Stimulated activated naive CD8-positive, alpha-beta T cell treated with anti-CD3 and anti-CD28 coated beads, Interleukin-15, Interleukin-2, amounts not matched to agents 100 U/mL and 50 U/mL, for 24 hours (primary cell): ENCODE results near the gene GLT8D1.
"Not testable (repeated sequence)": the region's sequence is repeated elsewhere in the genome, so short reads cannot be mapped to it uniquely, and the experiment has no call there.

Experiments
- ATAC-seq: fragments of 150-1000 bp; cut with Tn5 transposase; one replicate; pipeline ENCODE4 v1.10.0; 2021
- DNase-seq: peaks from one replicate; pipeline ENCODE4 v3.0.0; 2021

GLT8D1 gene

DNA sequence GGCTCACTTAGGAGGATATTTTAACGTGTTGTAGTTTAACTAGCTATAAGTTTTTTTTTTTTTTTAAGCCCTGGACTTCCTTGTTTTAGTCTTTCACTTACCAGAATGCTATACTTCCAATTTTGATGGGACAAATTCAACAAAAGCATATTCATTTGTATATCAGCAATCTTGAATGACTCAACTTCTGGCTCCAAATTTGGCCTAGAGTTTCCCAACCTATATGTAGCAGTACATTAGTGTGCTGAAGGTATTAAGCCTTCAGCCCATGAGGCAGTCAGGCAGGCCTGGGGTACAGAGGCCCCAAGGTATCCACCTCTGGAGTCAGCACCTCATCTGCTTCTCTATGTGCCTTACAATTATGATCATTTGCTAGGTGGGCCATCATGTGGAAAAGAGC is 25.8 kb downstream of the GLT8D1 start:
- ATAC-seq: no peak
- DNase-seq: no peak

DNA sequence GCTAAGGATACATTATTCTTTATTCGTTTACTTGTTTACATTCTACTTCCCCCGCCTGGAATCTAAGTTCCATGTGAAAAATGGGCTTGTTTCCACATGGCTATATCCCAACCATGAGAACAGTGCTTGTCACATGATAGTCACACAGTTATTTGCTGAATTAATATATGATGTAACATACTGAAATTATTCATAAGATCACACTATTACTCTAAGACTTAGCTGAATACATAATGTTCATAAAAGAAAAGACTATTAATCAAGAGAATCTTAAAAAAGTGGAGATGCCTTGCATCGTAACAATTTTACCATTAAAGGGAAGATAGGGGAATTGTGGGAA is 26.4 kb downstream of the GLT8D1 start:
- ATAC-seq (no peak), DNase-seq (no peak)

DNA sequence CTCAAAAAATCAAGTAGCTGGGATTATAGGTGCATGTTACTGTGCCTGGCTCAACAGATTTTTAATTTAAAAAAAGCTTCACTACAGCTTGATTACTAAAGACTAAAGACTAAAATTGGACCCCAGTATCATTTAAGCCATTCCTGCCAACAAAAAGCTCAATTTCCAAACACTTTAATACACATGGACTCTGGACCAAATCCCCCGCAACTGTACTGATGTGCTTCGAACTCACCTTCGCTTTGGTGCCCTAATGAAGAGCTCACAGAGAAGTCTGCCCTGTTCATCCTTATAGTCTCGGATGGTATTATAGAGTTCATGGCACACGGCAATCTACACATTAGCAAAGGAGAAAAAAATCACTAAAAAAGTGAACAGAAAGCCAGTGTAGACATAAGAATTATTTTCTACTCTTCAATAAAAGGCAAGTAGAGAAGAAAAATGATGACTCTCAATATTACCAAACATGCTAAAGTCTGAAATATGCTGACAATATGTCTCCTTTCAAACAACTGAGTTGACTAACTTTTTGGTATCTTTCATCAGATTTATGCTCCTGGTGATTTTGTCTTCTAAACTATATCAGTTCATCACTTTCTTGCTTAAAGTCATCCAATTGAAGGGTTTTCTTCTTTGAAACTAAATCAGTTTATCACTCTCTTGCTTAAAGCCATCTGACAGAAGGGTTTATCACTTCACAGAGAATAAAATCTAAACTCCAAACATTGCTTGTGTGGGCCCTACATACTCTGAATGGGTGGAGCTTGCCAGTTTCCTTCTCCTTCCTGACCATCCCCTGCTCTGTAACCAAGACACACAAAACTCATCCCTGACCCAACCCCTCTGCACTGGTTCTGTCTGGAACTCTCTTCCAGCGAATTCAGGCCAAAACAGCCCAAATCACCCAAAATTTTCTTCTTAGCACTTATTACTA is 27.1 kb downstream of the GLT8D1 start:
- no peak for DNase-seq

DNA sequence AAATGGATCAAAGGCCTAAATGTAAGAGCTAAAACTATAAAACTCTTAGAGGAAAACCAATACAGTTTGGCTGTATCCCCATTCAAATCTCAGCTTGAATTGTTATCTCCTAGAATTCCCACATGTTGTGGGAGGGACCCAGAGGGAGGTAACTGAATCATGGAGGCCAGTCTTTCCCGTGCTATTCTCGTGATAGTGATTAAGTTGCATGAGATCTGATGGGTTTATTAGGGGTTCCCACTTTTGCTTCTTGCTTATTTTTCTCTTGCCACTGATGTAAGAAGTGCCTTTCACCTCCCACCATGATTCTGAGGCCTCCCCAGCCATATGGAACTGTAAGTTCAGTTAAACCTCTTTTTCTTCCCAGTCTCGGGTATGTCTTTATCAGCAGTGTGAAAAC is 29.4 kb downstream of the GLT8D1 start:
- DNase-seq, ATAC-seq: not testable (repeated sequence)

More for the DNA sequence above, 27.1 kb downstream of the GLT8D1 start:
- ATAC-seq: no peak

DNA sequence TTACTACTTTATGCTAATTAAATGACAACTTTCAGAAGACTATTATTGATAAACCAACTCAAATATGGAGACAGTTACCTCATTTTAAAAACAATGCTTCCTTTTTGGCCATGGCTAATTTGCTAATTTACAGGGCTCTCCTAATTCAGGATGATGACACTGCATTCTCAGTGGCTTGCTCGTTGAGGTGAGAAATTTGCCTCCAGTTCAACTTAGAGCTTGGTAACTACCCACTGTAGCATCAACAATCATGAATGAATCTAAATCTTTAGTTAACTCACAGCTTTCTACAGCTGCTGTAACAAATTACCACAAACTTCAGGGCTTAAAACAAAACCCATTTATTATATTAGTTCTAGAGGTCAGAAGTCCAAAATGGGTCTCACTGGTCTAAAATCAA is 33.9 kb downstream of the GLT8D1 start:
- ATAC-seq (no peak), DNase-seq (no peak)

DNA sequence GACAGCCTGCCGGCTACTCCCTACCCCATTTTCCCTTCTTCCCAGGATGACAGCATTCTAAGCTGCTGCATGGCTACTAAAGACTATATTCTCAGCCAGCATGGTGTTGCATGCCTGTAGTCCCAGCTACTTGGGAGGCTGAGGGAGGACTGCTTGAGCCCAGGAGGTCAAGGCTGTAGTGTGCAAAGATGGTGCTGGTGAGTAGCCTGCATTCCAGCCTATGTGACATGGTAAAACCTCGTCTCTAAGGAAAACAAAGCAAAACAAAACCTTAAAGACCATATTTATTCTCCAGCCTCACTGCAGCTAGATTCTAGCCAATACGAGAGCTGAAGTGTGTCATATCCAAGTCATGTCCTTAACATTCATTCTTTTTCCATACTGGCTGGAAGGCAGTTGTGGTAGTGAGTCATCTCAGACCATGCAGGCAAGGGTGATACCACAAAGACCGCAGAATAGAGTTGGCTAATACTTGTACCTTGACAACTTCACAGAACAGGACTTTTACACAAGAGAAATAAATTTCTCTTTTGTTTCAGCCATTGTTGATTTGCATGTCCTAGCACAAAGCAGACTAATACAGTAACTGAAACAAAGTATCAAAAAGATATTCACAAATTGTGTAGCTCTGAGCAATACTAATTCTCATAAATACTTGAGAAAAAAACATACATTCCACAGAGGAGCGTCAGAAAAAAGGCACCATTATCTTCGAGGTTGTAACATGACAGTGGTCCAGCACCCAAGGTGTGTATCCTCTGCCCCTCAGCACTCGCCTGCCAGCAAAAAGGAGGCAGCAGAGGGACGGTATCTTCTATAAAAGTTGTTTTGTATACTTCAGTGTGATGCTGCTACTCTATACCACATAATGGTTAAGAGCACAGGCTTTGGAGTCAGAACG is 34.7 kb downstream of the GLT8D1 start:
- ATAC-seq: peak; percentile 96
- DNase-seq: peak; percentile 40

DNA sequence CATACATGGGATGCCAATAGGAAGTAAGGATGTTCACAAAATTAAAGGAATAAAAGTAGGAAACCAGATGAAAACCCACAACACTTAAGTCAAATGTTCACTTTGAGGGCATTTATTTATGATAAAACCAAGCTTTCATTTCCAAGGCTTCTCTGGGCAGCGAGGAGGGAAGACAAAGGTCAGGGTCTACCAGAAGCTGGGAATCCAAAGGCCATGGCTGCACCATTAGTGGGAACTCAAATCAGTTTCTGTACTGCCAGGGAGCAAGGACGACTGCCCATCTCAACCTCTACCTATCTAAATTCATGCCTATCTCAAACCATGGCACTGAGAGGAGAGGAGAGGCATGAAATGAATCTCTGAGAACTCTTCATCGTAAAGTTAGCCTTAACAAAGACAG is 42.5 kb downstream of the GLT8D1 start:
- no peak for DNase-seq
- no peak for ATAC-seq

DNA sequence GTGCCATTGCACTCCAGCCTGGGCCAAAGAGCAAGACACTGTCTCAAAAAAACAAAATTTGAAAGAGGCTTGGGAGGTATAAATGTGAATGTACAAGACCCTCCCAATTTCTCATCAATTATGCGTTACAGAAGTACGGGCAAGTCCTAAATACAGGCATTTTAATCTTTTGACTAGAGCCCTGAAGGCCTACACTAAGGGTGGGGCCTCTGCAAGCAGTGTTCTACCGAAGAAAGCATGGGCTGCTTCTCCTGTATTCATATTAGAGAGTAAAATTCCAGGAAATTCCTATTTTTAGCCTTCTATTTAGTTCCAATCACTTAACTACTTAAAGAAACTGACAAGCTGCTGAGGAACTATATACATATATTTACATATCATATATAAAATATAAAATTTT is 45.5 kb downstream of the GLT8D1 start:
- no peak for ATAC-seq

DNA sequence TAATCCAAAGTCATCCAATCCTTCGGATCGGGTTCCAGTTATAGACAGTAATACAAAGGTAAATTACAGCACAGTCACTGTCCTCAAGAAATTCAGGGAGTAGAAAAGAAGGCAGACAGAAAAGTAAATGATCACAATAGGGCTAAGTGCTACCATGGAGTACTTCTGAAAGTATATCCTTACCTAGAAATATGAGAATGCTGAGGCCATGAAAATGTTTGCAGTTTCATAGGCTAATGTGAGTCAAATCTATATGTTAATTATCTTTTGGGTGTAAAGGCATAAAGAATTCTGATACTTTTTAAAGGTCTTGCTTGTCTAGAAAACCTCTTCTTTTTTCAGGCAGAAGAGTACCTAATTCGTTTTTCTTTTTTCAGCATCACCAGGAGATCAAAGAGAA is 49.7 kb downstream of the GLT8D1 start:
- no peak for ATAC-seq

More for the DNA sequence above, 45.5 kb downstream of the GLT8D1 start:
- DNase-seq: no peak

DNA sequence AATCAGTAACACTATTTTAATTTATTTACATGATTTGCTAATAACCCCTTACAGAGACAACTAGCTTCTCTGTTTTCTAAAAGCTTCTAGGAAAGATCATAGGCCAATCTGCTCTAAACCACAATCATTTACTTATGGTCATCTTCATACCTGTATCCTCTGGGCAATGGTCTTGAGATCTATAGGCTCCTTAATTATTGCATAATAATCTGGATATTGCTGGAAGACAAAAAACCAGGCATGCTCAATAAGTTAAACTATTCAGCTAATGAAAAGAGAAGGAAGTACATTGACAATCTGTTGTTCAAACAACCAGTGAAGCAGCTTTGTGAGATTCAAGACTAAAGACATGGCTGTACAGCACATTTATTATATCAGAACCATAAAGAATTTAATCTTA is 54.0 kb downstream of the GLT8D1 start:
- no peak for ATAC-seq

More for the DNA sequence above, 49.7 kb downstream of the GLT8D1 start:
- DNase-seq: no peak

DNA sequence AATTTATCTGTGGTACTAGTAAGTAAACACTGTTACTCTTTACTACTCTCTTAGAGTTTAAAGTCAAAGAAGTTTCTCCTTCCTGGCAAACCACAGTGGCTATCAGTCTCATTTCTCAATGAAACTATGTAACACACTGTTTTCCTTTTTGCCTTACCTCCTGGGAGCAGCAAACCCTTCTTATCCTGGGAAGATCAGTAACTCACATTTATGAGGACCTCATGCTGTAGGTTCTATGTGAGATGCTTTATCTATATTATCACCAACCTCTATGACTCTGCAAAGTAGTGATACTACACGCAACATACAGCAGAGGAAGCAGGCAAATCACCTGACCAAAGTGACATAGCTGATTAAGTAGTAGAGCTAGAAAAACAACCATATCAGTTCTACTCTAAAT is 55.2 kb downstream of the GLT8D1 start:
- ATAC-seq (no peak), DNase-seq (no peak)

More for the DNA sequence above, 54.0 kb downstream of the GLT8D1 start:
- DNase-seq: no peak

DNA sequence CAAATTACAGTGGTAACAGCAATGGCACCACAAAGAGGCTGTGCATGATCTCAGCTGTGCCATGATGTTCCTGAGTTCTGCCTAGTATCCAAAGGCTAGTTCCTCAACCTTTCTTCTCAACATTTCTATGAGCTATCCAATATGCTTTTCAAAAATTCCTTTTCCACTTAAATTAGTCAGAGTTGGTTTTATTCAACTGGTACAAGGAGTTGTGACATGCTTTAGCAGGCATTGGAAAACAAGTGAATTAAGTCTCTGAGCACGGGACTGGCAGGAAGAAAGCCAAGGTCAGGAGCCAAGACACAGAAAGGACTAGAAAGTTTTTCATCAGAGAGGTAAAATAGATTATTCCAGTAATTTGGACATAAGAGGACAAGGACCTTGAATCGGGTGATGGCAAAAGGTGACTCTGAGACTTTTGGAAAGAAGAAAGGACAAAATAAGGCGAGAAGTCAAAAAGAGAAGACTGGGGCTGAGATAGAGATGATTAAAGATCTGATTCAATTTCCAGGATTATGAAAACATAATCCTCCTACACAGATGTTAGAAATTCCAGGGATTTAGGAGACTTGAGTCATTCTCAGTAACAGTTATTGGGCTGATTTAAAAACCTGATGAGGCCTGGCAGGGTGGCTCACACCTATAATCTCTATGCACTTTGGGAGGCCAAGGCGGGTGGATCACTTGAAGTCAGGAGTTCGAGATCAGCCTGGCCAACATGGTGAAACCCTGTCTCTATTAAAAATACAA is 56.0 kb downstream of the GLT8D1 start:
- DNase-seq (no peak), ATAC-seq (no peak)

DNA sequence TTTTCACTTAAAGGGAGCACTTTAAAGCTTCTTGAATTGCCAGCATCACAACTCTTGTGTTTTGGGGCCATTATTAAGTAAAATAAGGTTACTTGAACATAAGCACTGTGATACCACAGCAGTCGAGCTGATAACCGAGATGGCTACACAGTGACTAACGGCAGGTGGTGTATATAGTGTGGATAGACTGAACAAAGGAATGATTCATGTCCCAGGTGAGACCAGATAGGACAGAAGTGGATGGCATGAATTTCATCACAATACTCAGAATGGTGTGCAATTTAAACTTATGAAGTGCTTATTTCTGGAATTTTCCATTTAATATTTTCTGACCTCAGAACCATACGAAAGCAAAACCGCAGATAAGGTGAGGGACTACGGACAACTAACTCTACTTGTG is 60.0 kb downstream of the GLT8D1 start:
- ATAC-seq (no peak), DNase-seq (no peak)
